Upper lobe of left lung (tissue), 6 donors: ENCODE data around the gene C2orf76. TPM values are rescaled to one million over a fixed set of nuclear protein-coding genes. Genes with fewer than 3 reads are reported as not detected.

Experiments
- ATAC-seq, 2 donors: fragments of 200-7000 bp; cut with Tn5 transposase; one replicate each; pipeline ENCODE4 v1.9.1; 2022; ENCODE audit warnings: mild to moderate bottlenecking in 2 of 2, moderate library complexity in 2 of 2; ENCODE audit not compliant: low FRiP score in 2 of 2
- DNase-seq, 2 donors: peaks; one replicate each; pipeline ENCODE4 v3.0.0-alpha.2; 2019 to 2020
- H3K27ac ChIP-seq, 4 donors: fragments of 200-600 bp; sonication (generic); one replicate each; pipeline ENCODE4 v1.5.1; 2016 to 2019
- H3K27me3 ChIP-seq, 4 donors: fragments of 200-600 bp; sonication (generic); one replicate each; pipeline ENCODE4 v1.5.1; 2017 to 2019
- H3K36me3 ChIP-seq, 4 donors: fragments of 200-600 bp; sonication (generic); one replicate each; pipeline ENCODE4 v1.5.1; 2016 to 2019
- H3K4me1 ChIP-seq, 4 donors: fragments of 200-600 bp; sonication (generic); one replicate each; pipeline ENCODE4 v1.5.1; 2018 to 2019
- H3K4me3 ChIP-seq, 4 donors: fragments of 200-600 bp; sonication (generic); one replicate each; pipeline ENCODE4 v1.5.1; 2017 to 2019; ENCODE audit warnings: mild to moderate bottlenecking in 2 of 4, moderate library complexity in 1 of 4
- H3K9me3 ChIP-seq, 4 donors: fragments of 200-600 bp; sonication (generic); one replicate each; pipeline ENCODE4 v1.5.1; 2018 to 2019
- EP300 ChIP-seq, 4 donors: sonication (generic); formaldehyde crosslinking; IDR thresholded peaks; one replicate each; pipeline ENCODE4 v1.5.1; 2017; ENCODE audit warnings: antibody characterized with exemption in 4 of 4, control low read depth in 2 of 4
- POLR2A ChIP-seq, 4 donors: fragments of 450-650 bp; IDR thresholded peaks; one replicate each; pipeline ENCODE4 v1.5.1; 2016 to 2017; ENCODE audit warnings: antibody characterized with exemption in 4 of 4, mild to moderate bottlenecking in 2 of 4
- POLR2AphosphoS5 ChIP-seq, 2 donors: sonication (generic); formaldehyde crosslinking; IDR thresholded peaks; one replicate each; pipeline ENCODE4 v1.5.1; 2017; ENCODE audit warnings: antibody characterized with exemption in 2 of 2
- WGBS, 2 donors: methylation state at CpG; one replicate each; pipeline ENCODE4 v1.1.5; 2017 to 2018; 5-methylcytosine and 5-hydroxymethylcytosine counted together
- total RNA-seq, 6 donors: library from RNA; depleted of rRNA in 4 of 6; stranded (reverse); fragments of >200 nt in 4 of 6; gene quantifications; one replicate each; pipeline versions ENCODE4 v1.1.0 to v1.2.1, GENCODE V29; 2016 to 2021
- TF ChIP-seq, protein P1 (sequence below), 6 experiments: fragments of 450-650 bp in 4 of 6; fragments of 200-600 bp in 2 of 6; sonication (generic) in 2 of 6; IDR thresholded peaks; one replicate each; pipeline ENCODE4 v1.5.1; 2016 to 2019; ENCODE audit warnings: antibody characterized with exemption in 6 of 6
- donor health status: DM: no; HTN: no; CAD: no; lungs with moderate emphysema.
- donor health status: DM: no; HTN: yes; CAD: no; lungs with severe emphysema.

Gene C2orf76
- total RNA-seq, 6 donors from 2014 or later = 3.3 to 14.7 (median 6.2) TPM; not detected in 1

DNA sequence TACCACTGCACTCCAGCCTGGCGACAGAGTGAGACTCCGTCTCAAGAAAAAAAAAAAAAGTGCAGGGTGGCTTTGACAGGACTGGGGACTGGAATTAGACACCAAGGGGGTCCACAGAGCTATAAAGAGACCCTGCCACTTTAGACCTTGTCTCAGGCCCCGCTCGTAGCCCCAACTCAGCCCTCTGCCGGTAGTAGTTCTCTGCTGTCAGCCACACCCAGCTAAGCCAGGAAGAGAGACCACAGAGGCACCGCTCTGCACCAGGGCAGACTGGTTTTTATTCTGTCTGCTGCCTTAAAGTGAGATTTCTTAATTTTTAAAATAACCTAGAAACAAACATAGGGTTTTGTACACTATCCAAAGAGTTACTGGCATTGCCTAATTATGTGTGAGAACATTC lies 77.0 kb downstream of the C2orf76 start:
- WGBS, 2 donors = 77 to 88% methylated on average over 6 of the region's 6 CpGs
- TF ChIP-seq POLR2AphosphoS5 (IDR thresholded peaks at IDR 0.05) (no peak), POLR2A (IDR thresholded peaks at IDR 0.05) (no peak), EP300 (IDR thresholded peaks at IDR 0.05) (no peak)
- TF ChIP-seq, protein P1, sequence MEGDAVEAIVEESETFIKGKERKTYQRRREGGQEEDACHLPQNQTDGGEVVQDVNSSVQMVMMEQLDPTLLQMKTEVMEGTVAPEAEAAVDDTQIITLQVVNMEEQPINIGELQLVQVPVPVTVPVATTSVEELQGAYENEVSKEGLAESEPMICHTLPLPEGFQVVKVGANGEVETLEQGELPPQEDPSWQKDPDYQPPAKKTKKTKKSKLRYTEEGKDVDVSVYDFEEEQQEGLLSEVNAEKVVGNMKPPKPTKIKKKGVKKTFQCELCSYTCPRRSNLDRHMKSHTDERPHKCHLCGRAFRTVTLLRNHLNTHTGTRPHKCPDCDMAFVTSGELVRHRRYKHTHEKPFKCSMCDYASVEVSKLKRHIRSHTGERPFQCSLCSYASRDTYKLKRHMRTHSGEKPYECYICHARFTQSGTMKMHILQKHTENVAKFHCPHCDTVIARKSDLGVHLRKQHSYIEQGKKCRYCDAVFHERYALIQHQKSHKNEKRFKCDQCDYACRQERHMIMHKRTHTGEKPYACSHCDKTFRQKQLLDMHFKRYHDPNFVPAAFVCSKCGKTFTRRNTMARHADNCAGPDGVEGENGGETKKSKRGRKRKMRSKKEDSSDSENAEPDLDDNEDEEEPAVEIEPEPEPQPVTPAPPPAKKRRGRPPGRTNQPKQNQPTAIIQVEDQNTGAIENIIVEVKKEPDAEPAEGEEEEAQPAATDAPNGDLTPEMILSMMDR (IDR thresholded peaks at IDR 0.05) = no peak
- Histone ChIP-seq H3K27ac (peak overlapping the region in 1 of 4 donors; percentile 29), H3K9me3 (no peaks in the 10 kb centered on the region), H3K4me3 (no peak overlapping the region), H3K27me3 (no peaks in the 10 kb centered on the region), H3K36me3 (peaks cover 0 to 5% (median 0%) of the 10 kb centered on the region in 4 donors), H3K4me1 (peaks cover 0 to 13% (median 3%) of the 10 kb centered on the region in 4 donors)
- ATAC-seq = peak in 1 of 2 donors; percentile 13
- no peak for DNase-seq

- no peak for TF ChIP-seq POLR2AphosphoS5 (IDR thresholded peaks at IDR 0.05)
- TF ChIP-seq, protein P1 (IDR thresholded peaks at IDR 0.05) = no peak
- no peak for TF ChIP-seq EP300 (IDR thresholded peaks at IDR 0.05)
- no peak for TF ChIP-seq POLR2A (IDR thresholded peaks at IDR 0.05)
- peaks cover 0 to 5% (median 0%) of the 10 kb centered on the region in 4 donors for H3K36me3 ChIP-seq
- no peaks in the 10 kb centered on the region for H3K27me3 ChIP-seq
- peaks cover 2 to 13% (median 5%) of the 10 kb centered on the region in 4 donors for H3K4me1 ChIP-seq
- peak overlapping the region in 1 of 4 donors; percentile 29 for H3K27ac ChIP-seq
- 77 to 90% methylated on average over 11 of the region's 11 CpGs for WGBS, 2 donors
- DNase-seq (no peak), ATAC-seq (no peak)
- H3K9me3 ChIP-seq = no peaks in the 10 kb centered on the region
- H3K4me3 ChIP-seq = no peak overlapping the region
These were observed 77.5 kb downstream of the C2orf76 start for GRCh38 chr2:119289093-119289492.

GRCh38 chr2:119288576-119288975 lies 78.1 kb downstream of the C2orf76 start:
- ATAC-seq = no peak

GRCh38 chr2:119286661-119287060 lies 80.0 kb downstream of the C2orf76 start:
- ATAC-seq = no peak
- H3K27me3 ChIP-seq = no peaks in the 10 kb centered on the region
- no peak overlapping the region for H3K4me3 ChIP-seq
- no peak for TF ChIP-seq POLR2AphosphoS5 (IDR thresholded peaks at IDR 0.05)
- TF ChIP-seq POLR2A (IDR thresholded peaks at IDR 0.05) = no peak
- no peak for TF ChIP-seq EP300 (IDR thresholded peaks at IDR 0.05)
- TF ChIP-seq, protein P1 (IDR thresholded peaks at IDR 0.05) = no peak
- peaks cover 3 to 18% (median 17%) of the 10 kb centered on the region in 4 donors for H3K4me1 ChIP-seq
- H3K36me3 ChIP-seq = peaks cover 0 to 5% (median 0%) of the 10 kb centered on the region in 4 donors
- no peak overlapping the region for H3K27ac ChIP-seq
- no peaks in the 10 kb centered on the region for H3K9me3 ChIP-seq
- no peak for DNase-seq
- 81 to 87% methylated on average over 8 of the region's 8 CpGs for WGBS, 2 donors

More at GRCh38 chr2:119288576-119288975, 78.1 kb downstream of the C2orf76 start:
- H3K36me3 ChIP-seq = peaks cover 0 to 5% (median 0%) of the 10 kb centered on the region in 4 donors
- WGBS, 2 donors = 82 to 87% methylated on average over 6 of the region's 6 CpGs
- H3K9me3 ChIP-seq = no peaks in the 10 kb centered on the region
- DNase-seq = no peak
- TF ChIP-seq, protein P1 (IDR thresholded peaks at IDR 0.05) = no peak
- TF ChIP-seq POLR2AphosphoS5 (IDR thresholded peaks at IDR 0.05) (no peak), POLR2A (IDR thresholded peaks at IDR 0.05) (no peak), EP300 (IDR thresholded peaks at IDR 0.05) (no peak)
- peaks cover 2 to 14% (median 10%) of the 10 kb centered on the region in 4 donors for H3K4me1 ChIP-seq
- no peaks in the 10 kb centered on the region for H3K27me3 ChIP-seq
- no peak overlapping the region for H3K27ac ChIP-seq
- H3K4me3 ChIP-seq = no peak overlapping the region

GRCh38 chr2:119283873-119284331 lies 82.7 kb downstream of the C2orf76 start:
- Histone ChIP-seq H3K4me1 (peaks cover 3 to 16% (median 13%) of the 10 kb centered on the region in 4 donors), H3K4me3 (no peak overlapping the region), H3K27me3 (no peaks in the 10 kb centered on the region), H3K9me3 (no peaks in the 10 kb centered on the region), H3K27ac (peak overlapping the region in 3 of 4 donors; percentile 11 to 76 (median 54)), H3K36me3 (peaks cover 0 to 5% (median 0%) of the 10 kb centered on the region in 4 donors)
- 47 to 58% methylated on average over 10 of the region's 10 CpGs for WGBS, 2 donors
- TF ChIP-seq POLR2AphosphoS5 (IDR thresholded peaks at IDR 0.05) (peak in 1 of 2 donors; percentile 15), POLR2A (IDR thresholded peaks at IDR 0.05) (no peak), EP300 (IDR thresholded peaks at IDR 0.05) (peak in 1 of 4 donors; percentile 28)
- TF ChIP-seq, protein P1 (IDR thresholded peaks at IDR 0.05) = peak in 1 of 6 experiments; percentile 4
- DNase-seq (peak in 1 of 2 donors; percentile 87), ATAC-seq (peak; percentile 72 to 91)
